Stimulated activated CD4-positive, alpha-beta T cell treated with anti-CD3 and anti-CD28 coated beads, TNF-alpha, amount 100 ng/mL, for 48 hours (primary cell): Measurements from ENCODE around the gene FTCDNL1.

Experiments
- DNase-seq, 3 donors: peaks; one replicate each; pipeline ENCODE4 v3.0.0-alpha.2; 2020; ENCODE audit warnings: low read depth in 3 of 3

FTCDNL1 gene

GRCh38 chr2:199842631-199843395 is 8.2 kb downstream of the FTCDNL1 start:
- DNase-seq = no peak

GRCh38 chr2:199841409-199841808 is 9.6 kb downstream of the FTCDNL1 start:
- DNase-seq = no peak

- no peak for DNase-seq
Measured at GRCh38 chr2:199838399-199838798, 12.6 kb downstream of the FTCDNL1 start.

DNA sequence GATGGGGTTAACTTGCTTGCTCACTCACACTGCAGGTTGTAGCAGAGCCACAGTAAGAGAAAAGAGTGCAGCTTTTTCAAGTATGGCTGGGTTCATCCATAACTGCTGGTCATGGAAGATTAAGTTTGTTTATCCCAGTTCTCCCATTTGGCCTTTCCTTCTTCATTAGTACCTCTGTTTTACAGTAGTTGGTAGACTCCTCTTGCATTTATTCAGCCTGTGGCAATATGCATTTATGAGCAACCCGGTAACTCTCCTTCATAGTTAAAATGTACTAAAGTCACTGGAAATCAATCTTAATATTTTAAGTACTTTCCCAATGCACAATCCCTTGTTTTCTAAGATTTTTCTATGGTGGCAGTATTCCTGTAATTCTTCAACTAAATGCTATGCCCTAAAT is 14.0 kb downstream of the FTCDNL1 start:
- DNase-seq = no peak

DNA sequence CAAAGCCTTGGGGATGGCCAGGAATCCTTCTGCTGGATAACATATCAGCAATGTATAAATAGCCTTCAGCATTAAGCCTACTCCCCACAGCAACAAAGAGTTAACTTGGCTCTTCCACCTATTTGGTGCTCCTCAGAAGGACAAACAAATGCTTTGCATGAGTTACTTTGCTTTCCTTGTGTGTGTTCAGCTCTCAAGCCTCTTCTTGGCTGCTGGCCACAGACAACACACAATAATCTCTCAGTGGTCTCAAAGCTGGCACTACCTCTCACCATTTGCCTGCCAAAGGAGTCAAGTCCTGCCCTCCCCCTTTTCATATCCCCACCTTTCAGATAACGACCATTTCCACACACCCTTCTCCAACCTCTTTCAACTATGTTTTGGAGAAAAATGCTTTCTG is 17.5 kb downstream of the FTCDNL1 start:
- no peak for DNase-seq

DNA sequence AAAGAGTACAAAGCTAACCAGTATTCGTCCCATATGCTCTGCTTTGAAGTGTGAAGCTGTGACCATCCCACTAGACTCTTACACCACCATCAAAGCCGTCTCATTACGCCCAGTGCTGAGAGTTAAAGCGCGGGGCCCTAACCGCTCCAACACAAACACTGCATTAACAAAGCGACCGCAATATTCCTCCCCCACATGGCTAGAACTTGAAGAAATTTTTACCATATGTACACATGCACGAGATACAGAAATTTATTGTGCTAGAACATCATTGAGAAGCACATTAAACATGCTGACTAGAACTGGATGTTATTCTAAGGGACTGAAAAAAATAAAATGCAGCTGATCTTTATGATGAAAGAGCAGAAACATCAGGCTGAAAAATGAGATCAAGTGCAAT is 20.5 kb downstream of the FTCDNL1 start:
- no peak for DNase-seq

- no peak for DNase-seq
Measured at GRCh38 chr2:199829628-199830027, 21.4 kb downstream of the FTCDNL1 start.

GRCh38 chr2:199819746-199820145 is 31.2 kb downstream of the FTCDNL1 start:
- DNase-seq = no peak

- no peak for DNase-seq
Measured at GRCh38 chr2:199818754-199819153, 32.2 kb downstream of the FTCDNL1 start.

GRCh38 chr2:199818026-199818425 is 33.0 kb downstream of the FTCDNL1 start:
- no peak for DNase-seq

DNA sequence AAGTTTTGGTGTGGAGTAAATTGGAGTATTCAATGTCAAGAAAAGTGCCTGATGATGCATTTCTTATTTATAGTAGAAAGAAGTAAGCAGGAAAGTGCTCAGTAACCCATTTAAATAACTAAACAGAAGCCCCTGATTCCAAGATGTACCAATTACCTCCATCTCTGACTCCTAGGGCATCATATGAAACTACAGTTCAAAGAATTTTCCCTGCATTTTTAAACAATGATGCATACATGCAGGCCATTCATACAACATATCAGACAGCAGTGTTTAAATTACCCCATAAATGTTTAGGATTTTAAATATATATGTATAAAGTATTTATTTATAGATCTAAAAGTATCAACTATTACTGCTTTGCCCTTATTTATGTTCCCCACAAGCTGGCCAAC is 36.2 kb downstream of the FTCDNL1 start:
- DNase-seq = no peak

DNA sequence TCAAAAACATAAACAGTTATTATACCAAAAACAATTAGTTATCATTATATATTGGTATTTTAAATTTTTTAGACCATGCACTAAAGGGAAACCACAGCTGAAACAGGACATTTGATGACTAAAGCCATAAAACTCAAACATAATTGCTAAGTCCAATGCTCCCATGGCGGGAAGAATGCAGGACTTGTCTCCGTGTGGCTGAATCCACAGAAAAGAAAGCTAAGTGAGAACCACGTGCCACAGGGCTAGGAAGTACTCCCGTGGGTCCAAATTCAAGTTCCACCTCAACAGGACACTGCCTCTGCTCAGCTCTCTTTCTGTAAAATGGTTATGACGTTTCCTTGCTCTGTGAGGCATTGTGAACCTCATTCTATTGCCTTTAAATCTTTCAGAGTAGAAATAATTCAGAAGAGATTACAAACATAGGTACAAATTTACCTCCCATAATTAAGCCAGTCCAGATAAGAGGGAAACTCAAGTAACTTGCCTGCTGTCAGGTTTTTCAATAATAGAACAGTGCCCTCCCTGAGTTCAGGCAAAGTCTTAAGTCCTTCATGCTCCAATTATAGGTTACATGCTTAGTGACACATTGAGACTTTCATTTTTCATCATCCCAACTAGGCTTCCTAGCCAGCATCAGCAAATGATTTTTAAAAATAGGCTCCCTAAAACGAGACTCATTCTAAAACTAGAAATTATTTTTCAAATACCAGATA is 36.7 kb downstream of the FTCDNL1 start:
- no peak for DNase-seq

DNA sequence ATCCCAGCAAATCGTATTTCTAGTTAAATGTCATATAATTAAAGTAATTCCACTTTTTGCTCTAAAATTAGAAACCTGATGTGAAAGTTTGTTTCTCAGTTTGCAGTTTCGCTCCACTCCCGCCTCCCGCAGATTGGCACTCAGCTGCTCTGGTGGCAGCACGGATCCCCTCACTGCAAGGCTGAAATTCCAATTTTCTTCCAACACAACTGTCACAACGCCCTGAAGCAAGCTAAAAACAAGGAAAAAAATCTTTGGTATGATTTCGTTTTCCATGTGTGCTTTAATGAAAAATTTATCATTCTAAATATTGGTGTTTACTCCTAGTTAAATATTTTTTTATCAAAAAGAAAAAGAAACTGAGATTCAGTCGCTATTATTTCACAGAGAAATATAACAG is 38.5 kb downstream of the FTCDNL1 start:
- DNase-seq = no peak

DNA sequence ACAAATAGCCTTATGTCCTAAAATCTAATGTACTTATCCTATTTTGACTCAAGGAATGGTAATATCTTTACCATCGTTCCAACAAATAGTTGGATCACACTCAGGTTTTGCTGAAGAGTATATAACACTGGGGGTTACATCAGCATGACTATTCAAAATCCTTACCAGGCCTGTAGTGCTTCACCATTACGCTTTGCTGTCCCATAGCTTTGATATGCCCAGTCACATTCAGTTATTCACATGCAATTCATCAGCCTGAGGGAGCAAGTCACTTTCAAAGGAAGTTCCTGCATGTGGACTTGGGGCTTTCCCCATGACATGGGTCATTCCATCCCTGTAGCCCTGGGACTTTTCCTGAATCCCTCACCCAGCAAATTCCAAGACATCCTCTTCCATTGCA is 39.6 kb downstream of the FTCDNL1 start:
- DNase-seq = no peak

- no peak for DNase-seq
Measured at GRCh38 chr2:199810422-199811171, 40.4 kb downstream of the FTCDNL1 start.

DNA sequence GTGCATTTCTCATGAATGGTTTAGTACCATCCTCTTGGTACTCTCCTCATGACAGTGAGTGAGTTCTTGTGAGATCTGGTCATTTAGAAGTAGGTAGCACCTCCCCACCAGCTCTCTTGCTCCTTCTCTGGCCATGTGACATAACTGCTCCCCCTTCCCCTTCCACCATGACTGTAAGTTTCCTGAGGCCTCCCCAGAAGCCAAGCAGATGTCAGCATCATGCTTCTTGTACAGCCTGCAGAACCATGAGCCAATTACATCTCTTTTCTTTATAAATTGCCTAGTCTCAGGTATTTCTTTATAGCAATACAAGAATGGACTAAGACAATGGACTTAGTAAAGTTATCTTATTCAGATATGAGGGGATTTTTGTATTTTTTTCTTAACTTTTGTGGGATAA is 43.0 kb downstream of the FTCDNL1 start:
- no peak for DNase-seq

DNA sequence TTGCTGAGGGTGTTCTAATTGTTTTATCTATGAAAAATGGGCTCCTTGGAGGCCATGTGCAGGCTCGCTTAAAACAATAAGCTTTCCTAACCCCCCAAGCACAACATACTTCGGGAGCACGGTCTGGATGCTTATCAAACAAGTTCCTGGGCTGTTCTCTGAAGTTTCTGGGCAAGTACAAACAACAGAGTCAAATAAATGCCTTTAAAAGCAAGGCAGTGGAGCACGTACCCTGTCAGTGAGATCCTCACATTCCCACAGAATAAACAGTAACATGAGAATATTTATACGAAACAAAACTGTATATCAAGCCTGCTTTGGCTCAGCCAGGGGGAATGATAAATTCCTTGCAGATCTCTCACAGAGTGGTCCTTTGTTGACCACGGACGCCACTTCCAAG is 44.8 kb downstream of the FTCDNL1 start:
- no peak for DNase-seq

DNA sequence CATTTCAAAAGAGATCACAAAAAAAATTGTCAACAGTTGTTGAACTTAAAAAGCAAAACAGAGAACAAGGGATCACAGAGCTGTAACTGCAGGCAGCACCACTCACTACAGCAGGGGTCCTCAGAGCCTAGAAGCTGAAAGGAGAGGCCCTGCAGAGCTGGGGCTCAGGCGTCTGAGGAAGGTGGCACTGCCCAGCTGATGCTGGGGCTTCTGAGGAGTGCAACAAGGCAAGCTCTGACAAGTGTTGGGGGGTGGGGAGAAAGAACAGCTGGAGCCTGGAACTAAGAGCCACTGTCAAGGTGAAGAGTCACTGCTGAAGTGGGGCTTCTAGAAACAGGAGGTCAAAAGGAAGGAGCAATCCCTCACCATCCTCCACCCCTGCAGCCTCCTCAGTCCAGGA is 46.2 kb downstream of the FTCDNL1 start:
- no peak for DNase-seq

DNA sequence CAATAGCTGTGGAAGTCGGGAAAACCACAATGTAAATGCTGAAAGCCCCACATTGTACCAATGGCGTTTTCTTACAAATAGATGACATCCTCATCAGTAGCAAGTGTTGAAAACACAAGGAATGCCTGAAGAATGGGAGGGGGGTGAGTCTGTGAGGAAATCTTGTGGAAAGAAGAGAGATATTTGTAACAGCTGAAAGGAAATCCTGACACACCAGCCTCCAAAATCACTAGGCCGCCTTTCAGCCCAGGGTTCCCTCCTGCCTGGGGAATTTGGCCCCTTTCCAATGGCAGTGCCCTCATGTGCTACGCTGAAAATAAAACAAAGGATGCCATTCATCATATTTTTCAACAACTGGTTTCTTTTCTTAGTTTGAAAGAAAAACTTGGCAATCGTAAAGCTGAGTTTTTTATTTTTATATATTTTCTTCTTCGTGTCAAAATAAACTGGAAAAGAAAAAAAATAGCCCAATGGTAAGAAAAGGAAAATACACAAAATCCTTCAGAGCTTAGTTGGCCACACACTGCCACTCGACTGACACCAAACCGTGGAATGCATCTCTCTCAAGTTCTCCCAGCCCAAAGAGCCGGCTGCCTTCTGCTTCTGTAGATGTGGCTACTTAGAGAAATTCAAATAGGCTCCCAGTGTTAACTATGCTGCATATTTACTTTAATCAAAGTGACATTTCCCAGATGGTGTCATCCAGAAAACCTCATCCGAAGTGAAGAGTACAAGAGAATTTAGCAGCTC is 52.0 kb downstream of the FTCDNL1 start:
- DNase-seq = no peak

DNA sequence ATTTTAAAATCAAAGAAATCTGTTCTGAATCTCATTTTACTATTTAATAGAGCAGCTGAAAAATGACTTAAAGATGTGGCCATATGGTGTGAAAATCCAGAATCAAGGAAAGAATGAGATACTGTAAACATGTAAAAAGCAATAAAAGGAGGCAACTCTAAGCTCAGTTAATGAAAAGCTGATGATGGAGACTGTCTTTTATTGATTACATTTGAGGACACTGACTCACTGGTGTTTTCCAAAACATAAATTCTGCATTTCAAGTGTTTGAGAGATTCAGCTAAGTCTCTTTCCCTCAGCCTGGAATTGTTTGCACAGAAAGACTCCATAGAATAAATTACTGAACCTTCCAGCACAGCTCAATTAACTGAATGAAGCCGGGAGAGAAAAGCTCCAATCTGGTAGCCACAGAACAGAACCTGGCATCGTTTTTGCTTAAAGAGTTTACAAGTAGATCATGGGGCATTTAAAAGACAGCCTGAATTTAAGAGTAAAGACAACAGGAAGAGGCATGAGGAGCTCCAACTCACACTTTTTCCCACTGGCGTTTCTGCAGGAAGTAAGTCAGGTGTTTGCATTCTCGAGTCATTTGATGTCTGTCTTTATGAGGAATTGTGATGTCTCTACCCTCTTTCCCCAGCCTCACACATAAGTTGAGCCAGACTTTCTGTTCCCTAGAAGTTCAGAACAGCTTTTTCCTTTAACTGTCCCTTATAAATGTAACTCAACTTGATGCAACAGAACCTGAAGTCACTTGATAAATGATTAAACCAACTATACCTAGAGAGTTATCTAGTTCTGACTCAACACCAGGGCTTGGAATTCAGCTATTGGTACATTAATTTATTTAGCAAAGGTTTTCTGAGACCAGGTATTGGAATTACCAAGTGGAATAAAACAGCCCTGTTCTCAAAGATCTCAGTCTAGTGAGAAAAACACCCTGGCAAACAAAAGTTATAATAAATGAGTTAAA is 53.3 kb downstream of the FTCDNL1 start:
- DNase-seq = no peak

GRCh38 chr2:199792381-199792780 is 58.6 kb downstream of the FTCDNL1 start:
- DNase-seq = no peak
